Activated CD8-positive, alpha-beta memory T cell treated with anti-CD3 and anti-CD28 coated beads for 4 hours (primary cell): Measurements from ENCODE around the gene VMP1.
"Not testable (repeated sequence)": the region's sequence is repeated elsewhere in the genome, so short reads cannot be mapped to it uniquely, and the experiment has no call there.

Experiments
- DNase-seq, 2 donors: peaks; one replicate each; pipeline ENCODE4 v3.0.0-alpha.2; 2020; ENCODE audit warnings: low read depth in 2 of 2

The VMP1 gene

DNA sequence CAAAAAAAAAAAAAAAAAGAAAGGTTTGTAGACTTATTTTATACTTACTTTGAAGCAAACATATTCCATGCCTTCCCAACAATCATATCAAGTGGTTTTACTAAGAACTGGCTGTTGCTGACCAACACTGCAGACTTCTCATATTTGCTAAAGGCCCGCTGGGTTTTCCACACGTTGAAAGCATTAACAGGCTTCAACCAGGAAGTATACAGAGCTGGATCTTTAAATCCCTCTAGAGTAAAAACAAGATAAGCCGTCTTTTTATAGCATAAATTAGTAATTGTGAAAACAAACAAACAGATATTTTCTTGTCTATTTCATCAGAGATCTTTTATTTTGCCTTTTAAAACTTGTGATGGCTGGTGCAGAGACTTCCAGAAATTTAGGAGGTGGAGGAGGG, 156.2 kb downstream of the VMP1 start:
- no peak for DNase-seq

DNA sequence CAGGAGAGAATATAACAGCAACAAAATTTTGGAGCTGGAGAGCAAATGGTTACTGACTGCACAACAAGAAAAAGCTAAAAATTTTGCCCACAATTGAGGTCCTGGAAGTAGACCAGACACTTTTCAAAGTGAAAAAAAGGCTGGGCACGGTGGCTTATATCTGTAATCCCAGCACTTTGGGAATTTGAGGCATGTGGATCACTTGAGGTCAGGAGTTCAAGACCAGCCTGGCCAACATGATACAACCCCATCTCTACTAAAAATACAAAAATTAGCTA, 162.4 kb downstream of the VMP1 start:
- no peak for DNase-seq

DNA sequence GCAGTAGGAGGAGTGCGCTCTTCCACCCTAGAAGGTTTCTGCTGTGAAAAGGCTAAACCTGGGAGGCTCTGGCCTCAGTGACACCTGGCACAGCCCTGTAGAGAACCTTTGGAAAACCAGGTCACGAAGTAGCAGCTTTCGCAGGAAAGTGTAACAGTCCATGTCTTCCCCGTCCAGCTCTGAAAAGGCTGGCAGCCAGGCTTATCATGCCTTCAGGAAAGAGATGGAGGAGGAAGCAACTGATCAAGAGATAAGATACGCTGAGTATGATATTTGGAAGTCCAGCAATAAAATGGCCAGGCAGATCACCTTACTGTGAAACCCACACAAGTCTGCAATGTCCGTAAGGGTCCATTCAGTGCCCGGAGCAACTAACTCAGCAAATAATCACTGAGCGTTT, 163.0 kb downstream of the VMP1 start:
- DNase-seq = no peak

DNA sequence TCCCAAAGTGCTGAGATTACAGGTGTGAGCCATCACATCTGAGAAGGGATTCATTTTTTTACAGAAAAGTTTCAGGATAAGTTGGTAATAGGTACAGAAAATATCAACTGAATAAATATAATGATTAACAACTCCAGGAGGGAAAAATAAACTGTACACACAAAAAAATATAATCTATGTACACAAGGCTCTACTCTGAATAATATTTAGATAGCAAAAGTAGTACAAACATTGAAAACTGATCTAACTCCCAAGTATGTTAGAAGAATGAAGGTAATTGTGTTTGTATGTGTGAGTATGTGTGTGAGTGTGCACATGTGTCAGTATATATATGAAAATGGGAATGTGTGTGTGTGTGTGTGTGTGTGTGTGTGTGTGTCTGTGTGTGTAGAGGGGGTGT, 164.9 kb downstream of the VMP1 start:
- no peak for DNase-seq

DNA sequence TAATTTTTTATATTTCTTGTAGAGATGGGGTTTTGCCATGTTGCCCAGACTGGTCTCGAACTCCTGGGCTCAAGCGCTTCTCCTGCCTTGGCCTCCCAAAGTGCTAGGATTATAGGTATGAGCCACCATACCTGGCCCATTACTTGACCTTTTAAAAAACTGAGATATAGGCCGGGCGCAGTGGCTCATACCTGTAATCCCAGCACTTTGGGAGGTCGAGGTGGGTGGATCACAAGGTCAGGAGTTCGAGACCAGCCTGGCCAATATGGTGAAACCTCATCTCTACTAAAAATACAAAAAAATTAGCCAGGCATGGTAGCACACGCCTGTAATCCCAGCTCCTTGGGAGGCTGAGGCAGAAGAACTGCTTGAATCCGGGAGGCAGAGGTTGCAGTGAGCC, 166.0 kb downstream of the VMP1 start:
- not testable (repeated sequence) for DNase-seq

DNA sequence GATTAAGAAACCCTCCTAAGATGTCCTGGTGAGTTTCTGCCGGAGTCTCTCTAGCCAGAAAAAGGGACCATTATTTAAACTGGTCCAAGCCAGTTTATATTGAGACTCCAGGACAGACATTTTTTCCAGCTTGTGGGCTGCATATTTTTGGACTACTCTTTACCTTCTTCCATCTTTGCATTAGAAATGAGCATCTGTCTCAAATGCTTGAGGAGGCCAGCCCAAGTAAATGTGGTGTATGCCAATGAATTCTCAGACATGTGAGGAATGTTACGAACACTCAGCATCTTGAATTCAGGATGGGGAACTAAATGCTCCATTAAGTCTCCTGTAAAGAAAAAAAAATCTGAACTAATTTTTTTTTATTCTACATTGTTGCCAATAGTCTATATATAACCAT, 166.9 kb downstream of the VMP1 start:
- no peak for DNase-seq

DNA sequence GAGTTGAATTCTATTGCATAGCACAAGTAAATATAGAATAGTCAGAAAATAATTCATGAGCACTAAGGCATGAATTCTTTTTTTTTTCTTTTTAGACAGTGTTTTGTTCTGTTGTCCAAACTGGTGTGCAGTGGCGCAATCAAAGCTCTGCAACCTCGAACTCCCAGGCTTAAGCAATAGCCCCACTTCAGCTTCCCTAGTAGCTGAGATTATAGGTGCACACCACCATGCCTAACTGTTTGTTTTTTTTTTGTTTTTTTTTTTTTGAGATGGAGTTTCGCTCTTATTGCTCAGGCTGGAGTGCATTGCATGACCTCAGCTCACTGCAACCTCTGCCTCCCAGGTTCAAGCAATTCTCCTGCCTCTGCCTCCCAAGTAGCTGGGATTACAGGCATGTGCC, 168.7 kb downstream of the VMP1 start:
- no peak for DNase-seq

DNA sequence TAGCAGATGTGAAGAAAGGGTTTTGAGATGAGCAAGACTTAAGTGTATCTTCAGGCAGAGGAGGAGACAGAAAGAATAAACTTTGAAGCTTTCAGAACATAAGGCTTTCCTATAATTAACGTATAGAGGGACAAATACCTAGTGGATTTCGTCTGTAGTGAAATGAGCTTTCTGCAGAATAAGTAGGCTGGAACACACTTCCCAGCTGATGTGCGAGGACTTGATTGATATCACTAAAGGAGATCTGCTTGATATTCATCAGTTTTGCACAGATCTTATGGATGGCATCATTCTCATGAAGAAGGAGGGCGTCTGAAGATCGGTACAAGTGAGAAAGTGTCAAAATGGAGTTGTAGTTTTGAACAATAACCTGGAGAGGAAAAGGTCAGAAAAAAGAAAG, 170.5 kb downstream of the VMP1 start:
- DNase-seq = no peak

DNA sequence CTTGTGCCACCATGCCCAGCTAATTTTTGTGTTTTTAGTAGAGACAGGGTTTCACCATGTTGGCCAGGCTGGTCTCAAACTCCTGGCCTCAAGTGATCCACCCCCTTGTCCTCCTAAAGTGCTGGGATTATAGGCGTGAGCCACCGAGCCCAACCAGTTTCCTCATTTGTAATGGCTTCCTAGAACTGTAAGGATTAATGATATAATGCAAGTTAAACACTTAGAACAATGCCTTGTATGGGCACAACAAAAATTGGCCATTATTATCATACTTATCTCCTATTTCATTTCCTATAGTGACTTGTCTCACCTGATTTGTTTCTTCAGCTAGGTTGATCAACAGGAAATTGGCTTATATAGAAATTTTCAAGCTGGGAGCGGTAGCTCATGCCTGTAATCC, 171.2 kb downstream of the VMP1 start:
- DNase-seq = no peak

DNA sequence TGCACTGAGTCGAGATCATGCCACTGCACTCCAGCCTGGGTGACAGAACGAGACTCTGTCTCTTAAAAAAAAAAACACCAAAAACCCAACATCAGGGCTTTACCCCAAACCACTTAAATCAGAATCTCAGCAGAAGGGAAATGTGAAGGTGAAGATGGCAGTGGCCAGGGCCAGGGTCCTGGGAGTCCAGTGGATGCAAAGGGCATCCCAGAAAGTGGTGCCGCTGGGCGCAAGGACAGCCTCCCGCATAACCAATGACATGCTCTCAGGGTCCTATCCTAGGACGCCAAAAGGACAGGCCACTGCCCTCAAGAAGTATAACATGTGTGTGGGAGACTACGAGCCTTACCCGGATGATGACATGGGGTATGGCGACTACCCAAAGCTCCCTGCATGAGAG, 177.4 kb downstream of the VMP1 start:
- DNase-seq = no peak

DNA sequence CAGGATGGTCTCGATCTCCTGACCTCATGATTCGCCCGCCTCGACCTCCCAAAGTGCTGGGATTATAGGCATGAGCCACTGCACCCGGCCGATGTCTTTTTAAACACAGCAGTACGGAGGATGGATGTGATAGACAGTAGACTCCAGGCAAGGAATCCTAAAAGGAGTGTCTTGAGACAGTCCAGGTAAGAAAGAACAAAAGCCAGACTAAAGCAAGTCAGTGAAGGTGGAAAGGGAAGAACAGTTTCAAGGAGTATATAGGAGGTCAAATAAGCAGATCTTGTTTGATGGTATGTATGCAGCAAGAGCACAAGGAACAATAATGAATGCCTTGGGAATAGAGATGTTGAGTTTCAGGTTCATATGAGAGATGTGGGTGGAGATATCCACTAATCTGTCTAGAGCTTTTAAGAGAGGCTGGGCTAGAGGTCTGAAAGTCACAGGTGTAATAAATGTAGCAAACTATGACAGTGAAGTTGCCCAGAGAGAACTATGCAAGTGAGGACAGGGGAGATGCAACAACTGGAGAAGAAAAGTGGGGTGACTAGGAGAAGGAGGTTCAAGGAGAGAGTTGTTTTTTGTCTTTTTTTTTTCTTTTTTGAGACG, 180.8 kb downstream of the VMP1 start:
- no peak for DNase-seq

DNA sequence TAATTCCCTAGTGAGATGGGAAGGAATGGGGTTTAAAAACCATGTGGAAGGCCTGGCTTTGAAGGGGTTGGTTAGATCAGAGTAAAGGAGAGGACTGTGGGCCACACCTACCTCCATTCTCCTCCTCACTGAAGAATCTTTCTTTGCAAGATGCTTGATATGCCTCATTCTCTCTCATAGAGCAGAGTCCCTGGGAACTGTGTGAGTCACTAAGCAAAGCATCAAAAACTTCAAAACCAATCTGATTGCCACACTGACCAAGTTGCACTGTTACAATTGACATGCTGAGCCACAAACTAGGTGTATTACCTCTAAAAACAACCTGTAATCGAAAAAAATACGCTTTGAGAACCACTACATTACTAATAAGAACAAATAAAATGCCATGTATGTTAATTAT, 183.3 kb downstream of the VMP1 start:
- DNase-seq = no peak
